Panc1 (cell line): Measurements from ENCODE around the gene GRIFIN. TPM values are rescaled to one million over a fixed set of nuclear protein-coding genes. Genes with fewer than 3 reads are reported as not detected.
A peak's percentile ranks its signal among the peaks of the same experiment; 100 is the strongest.

Experiments used
- ATAC-seq: fragments of 200-7000 bp; cut with Tn5 transposase; 2 replicates; pipeline ENCODE4 v1.9.1; 2020; ENCODE audit warnings: mild to moderate bottlenecking, moderate library complexity
- BruUV-seq: library from RNA; stranded (reverse); fragments of 400-500 nt; replicated peaks from 2 replicates; lab custom pipeline; 2021; lab: Mats Ljungman, UMichigan
- CTCF ChIA-PET: fragments of 300-600 bp; sonication (Branson Sonifier 250); formaldehyde crosslinking; loops from one replicate; lab custom pipeline; 2022; ENCODE audit warnings: antibody characterized with exemption; lab: Charles Lee
- POLR2A ChIA-PET: fragments of 300-600 bp; sonication (Branson Sonifier 250); formaldehyde crosslinking; loops from one replicate; lab custom pipeline; 2022; ENCODE audit warnings: antibody characterized with exemption; lab: Charles Lee
- DNase-seq: peaks from one replicate; pipeline ENCODE4 v3.0.0-alpha.2; 2010; ENCODE audit warnings: low read depth, low spot score
- H3K27ac ChIP-seq: 2 replicates; pipeline ENCODE4 v1.5.1; 2011; ENCODE audit warnings: mild to moderate bottlenecking, low read length, inconsistent platforms
- H3K27me3 ChIP-seq: fragments of 200-500 bp; sonication (Bioruptor generic); 2 replicates; pipeline ENCODE4 v1.6.0; 2014; ENCODE audit warnings: low read length, inconsistent platforms; ENCODE audit not compliant: control insufficient read depth, insufficient read depth
- H3K36me3 ChIP-seq: fragments of 200-500 bp; sonication (Bioruptor generic); 2 replicates; pipeline ENCODE4 v1.5.1; 2014; ENCODE audit warnings: inconsistent platforms, mild to moderate bottlenecking, low read length, moderate library complexity; ENCODE audit not compliant: control insufficient read depth, insufficient read depth
- H3K4me1 ChIP-seq: 2 replicates; pipeline ENCODE4 v1.5.1; 2011; ENCODE audit warnings: inconsistent platforms, mild to moderate bottlenecking, low read length, moderate library complexity; ENCODE audit not compliant: control insufficient read depth, insufficient read depth
- H3K4me3 ChIP-seq, 2 experiments: 2 replicates each; pipeline ENCODE4 v1.5.1; 2011 to 2012; ENCODE audit warnings: low read depth in 2 of 2, low read length in 2 of 2, mild to moderate bottlenecking in 2 of 2, inconsistent platforms in 1 of 2, moderate library complexity in 1 of 2
- H3K9me3 ChIP-seq: fragments of 200-500 bp; sonication (Bioruptor generic); 2 replicates; pipeline ENCODE4 v1.5.1; 2014; ENCODE audit warnings: low read depth, mild to moderate bottlenecking, inconsistent platforms, low read length, moderate library complexity; ENCODE audit not compliant: control insufficient read depth, insufficient read depth
- POLR2AphosphoS5 ChIP-seq: IDR thresholded peaks from 2 replicates; pipeline ENCODE4 v1.6.1; 2012; ENCODE audit warnings: mild to moderate bottlenecking, low read depth, low read length, moderate library complexity
- SIN3A ChIP-seq: IDR thresholded peaks from 2 replicates; pipeline ENCODE4 v1.6.1; 2012; ENCODE audit warnings: low read depth, mild to moderate bottlenecking, low read length, moderate library complexity, borderline replicate concordance; ENCODE audit not compliant: insufficient read depth
- TCF7L2 ChIP-seq: IDR thresholded peaks from 2 replicates; pipeline ENCODE4 v1.6.1; 2011; ENCODE audit warnings: mild to moderate bottlenecking, low read depth, low read length, inconsistent platforms
- in situ Hi-C: cut with HindIII; loops from 2 replicates; pipeline ENCODE4 v1.10.0; 2016; ENCODE audit warnings: low sequenced_read_pairs, low pct_unique_long_range_greater_than_20kb
- intact Hi-C: fragments of 100-400 bp; cut with micrococcal nuclease; formaldehyde crosslinking; loops from one replicate; pipeline ENCODE4 v1.10.0; 2022; ENCODE audit not compliant: unreplicated experiment
- total RNA-seq: library from RNA; stranded (reverse); gene quantifications from one replicate; pipeline ENCODE4 v1.2.1, GENCODE V29; 2021; ENCODE audit not compliant: unreplicated experiment
- TF ChIP-seq, protein P1 (sequence below), 2 experiments: IDR thresholded peaks; 2 replicates each; pipeline ENCODE4 v1.6.1; 2011 to 2012; ENCODE audit warnings: low read depth in 2 of 2, control low read depth in 1 of 2, low read length in 1 of 2, mild to moderate bottlenecking in 1 of 2, moderate library complexity in 1 of 2; ENCODE audit not compliant: insufficient read depth in 1 of 2
- TF ChIP-seq, protein P2 (sequence below): fragments of 450-650 bp; IDR thresholded peaks from 2 replicates; pipeline ENCODE4 v1.5.1; 2017; ENCODE audit warnings: mild to moderate bottlenecking

The GRIFIN gene
- total RNA-seq, 1 experiment from 2014 or later, result not detected

DNA sequence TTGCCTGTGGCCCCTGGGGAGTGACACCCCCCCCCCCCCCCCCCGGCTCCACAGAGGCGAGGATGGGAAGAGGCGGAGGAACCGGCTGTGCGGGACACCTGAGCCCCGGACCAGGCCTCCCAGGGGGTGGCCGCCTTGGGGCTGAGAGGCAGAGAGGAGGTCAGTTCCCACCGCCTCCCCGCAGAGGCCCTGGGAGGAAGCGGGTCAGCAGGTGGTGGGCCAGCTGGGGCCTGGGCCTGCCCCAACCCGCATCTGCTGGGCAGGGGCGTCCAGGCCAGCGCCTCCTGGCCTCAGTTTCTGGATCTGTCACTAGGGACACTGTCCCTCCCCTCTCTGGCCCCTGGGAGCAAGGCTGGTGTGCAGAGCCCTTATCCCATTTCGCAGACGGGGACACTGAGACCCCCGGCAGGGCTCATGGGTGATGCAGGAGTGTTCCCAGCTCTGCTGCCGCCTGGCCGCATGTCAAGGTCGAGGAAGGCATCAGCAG is 28.7 kb upstream of the GRIFIN start:
- DNase-seq (no peak), ATAC-seq (no peak)
- Histone ChIP-seq H3K36me3 (no peaks in the 10 kb centered on the region), H3K27ac (no peak overlapping the region), H3K4me1 (peaks cover 10% of the 10 kb centered on the region), H3K27me3 (no peaks in the 10 kb centered on the region), H3K4me3 (no peak overlapping the region), H3K9me3 (no peaks in the 10 kb centered on the region)
- in situ Hi-C loops, result no loop called here
- ChIA-PET CTCF (no interaction called here), POLR2A (no interaction called here)
- BruUV-seq, result no TSS peak
- intact Hi-C loops, result no loop called here
- TF ChIP-seq, protein P1, sequence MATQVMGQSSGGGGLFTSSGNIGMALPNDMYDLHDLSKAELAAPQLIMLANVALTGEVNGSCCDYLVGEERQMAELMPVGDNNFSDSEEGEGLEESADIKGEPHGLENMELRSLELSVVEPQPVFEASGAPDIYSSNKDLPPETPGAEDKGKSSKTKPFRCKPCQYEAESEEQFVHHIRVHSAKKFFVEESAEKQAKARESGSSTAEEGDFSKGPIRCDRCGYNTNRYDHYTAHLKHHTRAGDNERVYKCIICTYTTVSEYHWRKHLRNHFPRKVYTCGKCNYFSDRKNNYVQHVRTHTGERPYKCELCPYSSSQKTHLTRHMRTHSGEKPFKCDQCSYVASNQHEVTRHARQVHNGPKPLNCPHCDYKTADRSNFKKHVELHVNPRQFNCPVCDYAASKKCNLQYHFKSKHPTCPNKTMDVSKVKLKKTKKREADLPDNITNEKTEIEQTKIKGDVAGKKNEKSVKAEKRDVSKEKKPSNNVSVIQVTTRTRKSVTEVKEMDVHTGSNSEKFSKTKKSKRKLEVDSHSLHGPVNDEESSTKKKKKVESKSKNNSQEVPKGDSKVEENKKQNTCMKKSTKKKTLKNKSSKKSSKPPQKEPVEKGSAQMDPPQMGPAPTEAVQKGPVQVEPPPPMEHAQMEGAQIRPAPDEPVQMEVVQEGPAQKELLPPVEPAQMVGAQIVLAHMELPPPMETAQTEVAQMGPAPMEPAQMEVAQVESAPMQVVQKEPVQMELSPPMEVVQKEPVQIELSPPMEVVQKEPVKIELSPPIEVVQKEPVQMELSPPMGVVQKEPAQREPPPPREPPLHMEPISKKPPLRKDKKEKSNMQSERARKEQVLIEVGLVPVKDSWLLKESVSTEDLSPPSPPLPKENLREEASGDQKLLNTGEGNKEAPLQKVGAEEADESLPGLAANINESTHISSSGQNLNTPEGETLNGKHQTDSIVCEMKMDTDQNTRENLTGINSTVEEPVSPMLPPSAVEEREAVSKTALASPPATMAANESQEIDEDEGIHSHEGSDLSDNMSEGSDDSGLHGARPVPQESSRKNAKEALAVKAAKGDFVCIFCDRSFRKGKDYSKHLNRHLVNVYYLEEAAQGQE (IDR thresholded peaks at IDR 0.05; ENCODE audit: insufficient read depth in 1 of 2, low read depth in 2 of 2, low read length in 1 of 2), result no peak
- TF ChIP-seq TCF7L2 (no peak), POLR2AphosphoS5 (no peak), SIN3A (no peak)
- TF ChIP-seq, protein P2, sequence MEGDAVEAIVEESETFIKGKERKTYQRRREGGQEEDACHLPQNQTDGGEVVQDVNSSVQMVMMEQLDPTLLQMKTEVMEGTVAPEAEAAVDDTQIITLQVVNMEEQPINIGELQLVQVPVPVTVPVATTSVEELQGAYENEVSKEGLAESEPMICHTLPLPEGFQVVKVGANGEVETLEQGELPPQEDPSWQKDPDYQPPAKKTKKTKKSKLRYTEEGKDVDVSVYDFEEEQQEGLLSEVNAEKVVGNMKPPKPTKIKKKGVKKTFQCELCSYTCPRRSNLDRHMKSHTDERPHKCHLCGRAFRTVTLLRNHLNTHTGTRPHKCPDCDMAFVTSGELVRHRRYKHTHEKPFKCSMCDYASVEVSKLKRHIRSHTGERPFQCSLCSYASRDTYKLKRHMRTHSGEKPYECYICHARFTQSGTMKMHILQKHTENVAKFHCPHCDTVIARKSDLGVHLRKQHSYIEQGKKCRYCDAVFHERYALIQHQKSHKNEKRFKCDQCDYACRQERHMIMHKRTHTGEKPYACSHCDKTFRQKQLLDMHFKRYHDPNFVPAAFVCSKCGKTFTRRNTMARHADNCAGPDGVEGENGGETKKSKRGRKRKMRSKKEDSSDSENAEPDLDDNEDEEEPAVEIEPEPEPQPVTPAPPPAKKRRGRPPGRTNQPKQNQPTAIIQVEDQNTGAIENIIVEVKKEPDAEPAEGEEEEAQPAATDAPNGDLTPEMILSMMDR, result no peak

- in situ Hi-C loops, result no loop called here
- CTCF ChIA-PET, result no interaction called here
- Histone ChIP-seq H3K27me3 (no peaks in the 10 kb centered on the region), H3K27ac (no peak overlapping the region), H3K36me3 (no peaks in the 10 kb centered on the region), H3K9me3 (no peaks in the 10 kb centered on the region), H3K4me1 (peaks cover 11% of the 10 kb centered on the region), H3K4me3 (no peak overlapping the region)
- DNase-seq (no peak), ATAC-seq (no peak)
- POLR2A ChIA-PET, result interaction anchor here (0.5 kb wide), 1 partner anchor 198 kb away, joined by 3 read pairs; no protein-coding TSS in a partner anchor
- TF ChIP-seq TCF7L2, result 0 out of 2 replicates have a peak, but pooled peaks have one; percentile 33
- TF ChIP-seq, protein P2, result no peak
- intact Hi-C loops, result no loop called here
- BruUV-seq, result no TSS peak
Observed at GRCh38 chr7:2504128-2504888, 28.1 kb upstream of the GRIFIN start.
